Upper lobe of left lung (tissue), 6 donors: ENCODE measurements around the gene HPSE. TPM values are rescaled to one million over a fixed set of nuclear protein-coding genes. Genes with fewer than 3 reads are reported as not detected.
"Not testable (repeated sequence)": the region's sequence is repeated elsewhere in the genome, so short reads cannot be mapped to it uniquely, and the experiment has no call there.

Source experiments
- ATAC-seq, 2 donors: fragments of 200-7000 bp; cut with Tn5 transposase; one replicate each; pipeline ENCODE4 v1.9.1; 2022; ENCODE audit warnings: mild to moderate bottlenecking in 2 of 2, moderate library complexity in 2 of 2; ENCODE audit not compliant: low FRiP score in 2 of 2
- DNase-seq, 2 donors: peaks; one replicate each; pipeline ENCODE4 v3.0.0-alpha.2; 2019 to 2020
- H3K27ac ChIP-seq, 4 donors: fragments of 200-600 bp; sonication (generic); one replicate each; pipeline ENCODE4 v1.5.1; 2016 to 2019
- H3K27me3 ChIP-seq, 4 donors: fragments of 200-600 bp; sonication (generic); one replicate each; pipeline ENCODE4 v1.5.1; 2017 to 2019
- H3K36me3 ChIP-seq, 4 donors: fragments of 200-600 bp; sonication (generic); one replicate each; pipeline ENCODE4 v1.5.1; 2016 to 2019
- H3K4me1 ChIP-seq, 4 donors: fragments of 200-600 bp; sonication (generic); one replicate each; pipeline ENCODE4 v1.5.1; 2018 to 2019
- H3K4me3 ChIP-seq, 4 donors: fragments of 200-600 bp; sonication (generic); one replicate each; pipeline ENCODE4 v1.5.1; 2017 to 2019; ENCODE audit warnings: mild to moderate bottlenecking in 2 of 4, moderate library complexity in 1 of 4
- H3K9me3 ChIP-seq, 4 donors: fragments of 200-600 bp; sonication (generic); one replicate each; pipeline ENCODE4 v1.5.1; 2018 to 2019
- EP300 ChIP-seq, 4 donors: sonication (generic); formaldehyde crosslinking; IDR thresholded peaks; one replicate each; pipeline ENCODE4 v1.5.1; 2017; ENCODE audit warnings: antibody characterized with exemption in 4 of 4, control low read depth in 2 of 4
- POLR2A ChIP-seq, 4 donors: fragments of 450-650 bp; IDR thresholded peaks; one replicate each; pipeline ENCODE4 v1.5.1; 2016 to 2017; ENCODE audit warnings: antibody characterized with exemption in 4 of 4, mild to moderate bottlenecking in 2 of 4
- POLR2AphosphoS5 ChIP-seq, 2 donors: sonication (generic); formaldehyde crosslinking; IDR thresholded peaks; one replicate each; pipeline ENCODE4 v1.5.1; 2017; ENCODE audit warnings: antibody characterized with exemption in 2 of 2
- WGBS, 2 donors: methylation state at CpG; one replicate each; pipeline ENCODE4 v1.1.5; 2017 to 2018; 5-methylcytosine and 5-hydroxymethylcytosine counted together
- total RNA-seq, 6 donors: library from RNA; depleted of rRNA in 4 of 6; stranded (reverse); fragments of >200 nt in 4 of 6; gene quantifications; one replicate each; pipeline versions ENCODE4 v1.1.0 to v1.2.1, GENCODE V29; 2016 to 2021
- TF ChIP-seq, protein P1 (sequence below), 6 experiments: fragments of 450-650 bp in 4 of 6; fragments of 200-600 bp in 2 of 6; sonication (generic) in 2 of 6; IDR thresholded peaks; one replicate each; pipeline ENCODE4 v1.5.1; 2016 to 2019; ENCODE audit warnings: antibody characterized with exemption in 6 of 6
- donor health status: DM: no; HTN: no; CAD: no; lungs with moderate emphysema.
- donor health status: DM: no; HTN: yes; CAD: no; lungs with severe emphysema.

HPSE gene
- total RNA-seq, 6 donors from 2014 or later: 2.1 to 9.1 (median 5.2) TPM

DNA sequence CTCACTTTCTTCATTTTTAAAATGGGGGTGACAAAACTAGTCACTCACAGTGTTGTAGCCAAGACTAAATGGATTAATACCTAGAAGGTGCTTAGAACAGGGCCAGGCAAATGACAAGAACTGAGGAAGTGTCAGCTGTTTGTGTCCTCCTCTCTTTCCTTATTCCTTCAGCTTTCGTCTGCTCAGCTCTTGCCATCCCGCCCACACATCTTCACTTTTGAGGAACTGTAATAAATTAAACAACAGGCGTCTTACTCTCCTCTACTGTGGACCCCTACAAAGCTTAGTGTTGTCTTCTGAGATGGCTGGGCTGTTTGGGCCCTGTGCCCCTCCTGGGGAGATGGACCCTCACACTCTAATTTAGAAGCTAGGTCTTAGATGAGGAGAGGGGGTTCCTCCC lies 2.7 kb downstream of the HPSE start:
- WGBS, 2 donors: 54 to 73% methylated on average over 3 of the region's 3 CpGs
- H3K9me3 ChIP-seq: no peaks in the 10 kb centered on the region
- H3K36me3 ChIP-seq: no peaks in the 10 kb centered on the region
- ATAC-seq (no peak), DNase-seq (no peak)
- no peak overlapping the region for H3K4me3 ChIP-seq
- peaks cover 0 to 16% (median 16%) of the 10 kb centered on the region in 4 donors for H3K4me1 ChIP-seq
- no peaks in the 10 kb centered on the region for H3K27me3 ChIP-seq
- TF ChIP-seq, protein P1, sequence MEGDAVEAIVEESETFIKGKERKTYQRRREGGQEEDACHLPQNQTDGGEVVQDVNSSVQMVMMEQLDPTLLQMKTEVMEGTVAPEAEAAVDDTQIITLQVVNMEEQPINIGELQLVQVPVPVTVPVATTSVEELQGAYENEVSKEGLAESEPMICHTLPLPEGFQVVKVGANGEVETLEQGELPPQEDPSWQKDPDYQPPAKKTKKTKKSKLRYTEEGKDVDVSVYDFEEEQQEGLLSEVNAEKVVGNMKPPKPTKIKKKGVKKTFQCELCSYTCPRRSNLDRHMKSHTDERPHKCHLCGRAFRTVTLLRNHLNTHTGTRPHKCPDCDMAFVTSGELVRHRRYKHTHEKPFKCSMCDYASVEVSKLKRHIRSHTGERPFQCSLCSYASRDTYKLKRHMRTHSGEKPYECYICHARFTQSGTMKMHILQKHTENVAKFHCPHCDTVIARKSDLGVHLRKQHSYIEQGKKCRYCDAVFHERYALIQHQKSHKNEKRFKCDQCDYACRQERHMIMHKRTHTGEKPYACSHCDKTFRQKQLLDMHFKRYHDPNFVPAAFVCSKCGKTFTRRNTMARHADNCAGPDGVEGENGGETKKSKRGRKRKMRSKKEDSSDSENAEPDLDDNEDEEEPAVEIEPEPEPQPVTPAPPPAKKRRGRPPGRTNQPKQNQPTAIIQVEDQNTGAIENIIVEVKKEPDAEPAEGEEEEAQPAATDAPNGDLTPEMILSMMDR (IDR thresholded peaks at IDR 0.05): no peak
- TF ChIP-seq POLR2AphosphoS5 (IDR thresholded peaks at IDR 0.05) (no peak), POLR2A (IDR thresholded peaks at IDR 0.05) (no peak), EP300 (IDR thresholded peaks at IDR 0.05) (no peak)
- H3K27ac ChIP-seq: no peak overlapping the region

DNA sequence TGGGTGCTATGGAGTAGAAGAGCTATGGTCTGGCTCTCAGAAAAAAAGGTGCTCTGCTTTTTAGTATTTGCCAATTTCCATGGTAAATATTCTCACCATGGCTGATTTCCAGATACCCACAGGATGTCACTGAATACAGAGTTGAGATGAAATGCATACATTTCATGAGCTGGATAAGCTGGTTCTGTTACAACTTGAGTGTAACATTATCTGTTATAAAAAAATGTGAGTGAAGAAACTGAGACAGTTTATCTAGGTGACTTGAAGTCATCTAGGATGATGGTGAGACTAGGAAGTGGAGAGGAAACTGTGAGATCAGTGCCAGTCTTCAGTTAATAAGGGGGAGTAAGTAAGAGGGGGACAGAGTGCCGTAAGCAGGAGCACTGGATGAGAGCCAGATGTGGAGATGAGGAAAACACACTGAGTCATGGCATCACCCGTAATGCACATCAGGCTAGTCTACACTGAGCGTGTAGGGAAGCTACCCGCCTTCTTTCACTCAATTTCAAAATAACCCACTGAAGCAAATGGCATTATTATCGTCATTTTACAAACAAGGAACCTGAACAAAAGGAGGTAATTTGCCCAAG lies 5.0 kb downstream of the HPSE start:
- 62 to 65% methylated on average over 5 of the region's 5 CpGs for WGBS, 2 donors
- no peak overlapping the region for H3K27ac ChIP-seq
- no peaks in the 10 kb centered on the region for H3K36me3 ChIP-seq
- TF ChIP-seq POLR2A (IDR thresholded peaks at IDR 0.05) (no peak), POLR2AphosphoS5 (IDR thresholded peaks at IDR 0.05) (no peak), EP300 (IDR thresholded peaks at IDR 0.05) (no peak)
- TF ChIP-seq, protein P1 (IDR thresholded peaks at IDR 0.05): no peak
- H3K9me3 ChIP-seq: no peaks in the 10 kb centered on the region
- peak in 1 of 2 donors; percentile 42 for DNase-seq
- no peak for ATAC-seq
- peaks cover 0 to 9% (median 7%) of the 10 kb centered on the region in 4 donors for H3K4me1 ChIP-seq
- H3K4me3 ChIP-seq: no peak overlapping the region
- H3K27me3 ChIP-seq: no peaks in the 10 kb centered on the region

DNA sequence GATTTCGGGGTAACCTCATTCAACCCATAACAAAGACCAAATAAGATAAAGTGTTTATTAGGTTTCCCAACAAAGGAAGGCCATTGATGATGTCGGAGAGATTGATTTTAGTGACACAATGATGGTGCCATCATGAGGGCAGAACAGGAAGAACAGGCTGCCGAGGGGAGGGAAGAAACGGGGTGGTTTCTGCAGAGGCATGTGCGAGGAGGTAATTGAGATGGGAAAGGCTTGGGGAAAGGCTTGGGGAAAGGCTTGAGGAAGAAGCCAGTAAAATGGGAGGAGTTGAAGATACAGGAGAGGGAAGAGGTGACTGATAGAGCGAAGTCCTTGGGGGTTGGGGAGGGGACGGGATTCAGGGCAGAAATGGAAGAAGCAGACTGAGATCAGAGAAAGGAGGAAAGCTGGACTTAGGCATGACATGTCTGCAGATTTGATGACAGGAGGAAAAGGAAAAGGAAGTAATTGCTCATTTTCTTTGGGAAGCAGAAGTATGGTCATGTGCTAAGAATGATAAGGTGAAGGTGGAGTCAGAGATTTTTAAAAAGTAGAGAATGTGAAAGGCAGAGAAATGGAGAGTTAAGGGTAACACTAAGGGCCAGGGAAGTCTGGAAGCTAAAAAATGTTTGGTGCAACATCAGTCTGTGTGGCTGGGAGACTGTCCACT lies 6.0 kb downstream of the HPSE start:
- Histone ChIP-seq H3K27ac (no peak overlapping the region), H3K9me3 (no peaks in the 10 kb centered on the region), H3K36me3 (no peaks in the 10 kb centered on the region), H3K4me1 (no peaks in the 10 kb centered on the region), H3K27me3 (no peaks in the 10 kb centered on the region), H3K4me3 (no peak overlapping the region)
- ATAC-seq (no peak), DNase-seq (no peak)
- TF ChIP-seq POLR2AphosphoS5 (IDR thresholded peaks at IDR 0.05) (no peak), POLR2A (IDR thresholded peaks at IDR 0.05) (no peak), EP300 (IDR thresholded peaks at IDR 0.05) (no peak)
- TF ChIP-seq, protein P1 (IDR thresholded peaks at IDR 0.05): no peak
- 48 to 54% methylated on average over 7 of the region's 7 CpGs for WGBS, 2 donors

DNA sequence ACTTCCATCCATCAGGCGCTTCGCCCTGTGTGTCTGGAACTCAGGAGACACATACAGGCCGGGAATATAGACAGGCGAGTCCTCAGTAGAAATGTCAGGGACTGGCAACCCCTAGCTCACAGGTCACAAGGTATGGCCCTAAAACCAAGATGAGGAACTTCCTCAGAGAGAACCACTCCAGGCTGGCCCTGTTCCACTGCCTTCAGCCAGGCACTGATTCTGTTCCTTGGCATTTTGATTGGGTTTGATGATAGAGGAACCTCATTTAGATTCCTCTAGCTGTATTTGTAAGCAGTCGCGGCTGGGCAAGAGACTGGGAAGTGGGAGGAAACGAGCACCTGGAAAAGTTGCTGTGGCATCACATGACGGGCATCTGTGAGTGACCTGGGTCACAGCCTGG lies 8.1 kb downstream of the HPSE start:
- 79 to 83% methylated on average over 8 of the region's 8 CpGs for whole genome bisulfite sequencing, 2 donors
- TF ChIP-seq POLR2AphosphoS5 (IDR thresholded peaks at IDR 0.05) (no peak), POLR2A (IDR thresholded peaks at IDR 0.05) (no peak), EP300 (IDR thresholded peaks at IDR 0.05) (no peak)
- TF ChIP-seq, protein P1 (IDR thresholded peaks at IDR 0.05): no peak
- no peaks in the 10 kb centered on the region for H3K4me1 ChIP-seq
- no peaks in the 10 kb centered on the region for H3K36me3 ChIP-seq
- ATAC-seq (no peak), DNase-seq (no peak)
- no peaks in the 10 kb centered on the region for H3K27me3 ChIP-seq
- no peak overlapping the region for H3K4me3 ChIP-seq
- H3K9me3 ChIP-seq: no peaks in the 10 kb centered on the region
- no peak overlapping the region for H3K27ac ChIP-seq

DNA sequence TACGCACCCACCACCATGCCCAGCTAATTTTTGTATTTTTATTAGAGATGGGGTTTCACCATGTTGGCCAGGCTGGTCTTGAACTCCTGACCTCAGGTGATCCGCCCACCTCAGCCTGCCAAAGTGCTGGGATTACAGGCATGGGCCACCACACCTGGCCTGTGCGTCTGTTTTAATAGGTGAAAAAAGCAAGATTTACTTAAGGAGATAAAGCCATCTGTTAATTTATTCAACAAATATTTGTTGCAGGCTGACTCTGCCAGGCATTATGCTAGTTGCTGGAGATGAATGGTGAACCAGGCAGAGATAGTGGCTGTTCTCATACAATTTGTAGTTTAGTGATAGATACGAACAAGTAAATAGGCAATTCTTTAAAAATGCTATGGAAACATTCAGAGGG lies 9.3 kb downstream of the HPSE start:
- not testable (repeated sequence) for ATAC-seq, H3K27ac ChIP-seq, DNase-seq, H3K9me3 ChIP-seq, H3K27me3 ChIP-seq, H3K4me3 ChIP-seq, H3K36me3 ChIP-seq, H3K4me1 ChIP-seq
- 78 to 96% methylated on average over 4 of the region's 4 CpGs for WGBS, 2 donors
